ENCODE data around the gene CFAP46.

Gene CFAP46

GRCh38 chr10:132768346-132769248 lies 173.8 kb downstream of the CFAP46 start:
- DNase-seq (ENCODE audit: low spot score) = no peak

- no peak for DNase-seq (ENCODE audit: low spot score)
These were observed 176.1 kb downstream of the CFAP46 start for GRCh38 chr10:132766291-132766690.

GRCh38 chr10:132765435-132765834 lies 176.9 kb downstream of the CFAP46 start:
- DNase-seq (ENCODE audit: low spot score) = no peak

DNA sequence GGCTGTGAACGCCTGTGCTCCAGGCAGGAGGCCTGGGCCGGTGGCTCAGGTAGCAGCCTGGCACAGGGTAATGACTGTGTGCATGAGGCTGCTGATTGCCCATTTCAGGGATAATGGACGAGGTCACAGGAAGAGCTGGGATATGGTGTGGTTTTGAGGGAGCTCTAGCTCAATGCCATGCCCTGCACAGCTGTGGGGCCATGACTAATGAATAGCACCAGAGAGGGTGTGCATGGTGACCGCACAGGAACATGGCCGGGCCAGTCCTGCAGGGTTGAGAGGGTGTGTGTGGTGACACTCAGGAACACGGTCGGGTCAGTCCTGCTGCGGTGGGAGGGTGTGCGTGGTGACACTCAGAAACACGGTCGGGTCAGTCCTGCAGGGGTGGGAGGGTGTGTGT lies 178.3 kb downstream of the CFAP46 start:
- DNase-seq (ENCODE audit: low spot score) = no peak

DNA sequence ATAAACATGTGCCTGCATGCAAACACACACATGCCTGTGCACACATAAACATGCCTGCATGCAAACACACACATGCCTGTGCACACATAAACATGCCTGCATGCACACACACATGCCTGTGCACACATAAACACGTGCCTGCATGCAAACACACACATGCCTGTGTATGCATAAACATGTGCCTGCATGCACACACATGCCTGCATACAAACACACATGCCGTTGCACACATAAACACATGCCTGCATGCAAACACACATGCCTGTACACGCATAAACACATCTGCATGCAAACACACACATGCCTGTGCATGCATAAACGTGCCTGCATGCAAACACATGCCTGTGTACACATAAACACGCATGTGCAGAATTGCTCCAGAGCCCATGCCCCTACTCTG lies 178.8 kb downstream of the CFAP46 start:
- no peak for DNase-seq (ENCODE audit: low spot score)

- no peak for DNase-seq (ENCODE audit: low spot score)
These were observed 180.1 kb downstream of the CFAP46 start for GRCh38 chr10:132762267-132762666.

- no peak for DNase-seq (ENCODE audit: low spot score)
These were observed 180.8 kb downstream of the CFAP46 start for GRCh38 chr10:132761395-132762060.

DNA sequence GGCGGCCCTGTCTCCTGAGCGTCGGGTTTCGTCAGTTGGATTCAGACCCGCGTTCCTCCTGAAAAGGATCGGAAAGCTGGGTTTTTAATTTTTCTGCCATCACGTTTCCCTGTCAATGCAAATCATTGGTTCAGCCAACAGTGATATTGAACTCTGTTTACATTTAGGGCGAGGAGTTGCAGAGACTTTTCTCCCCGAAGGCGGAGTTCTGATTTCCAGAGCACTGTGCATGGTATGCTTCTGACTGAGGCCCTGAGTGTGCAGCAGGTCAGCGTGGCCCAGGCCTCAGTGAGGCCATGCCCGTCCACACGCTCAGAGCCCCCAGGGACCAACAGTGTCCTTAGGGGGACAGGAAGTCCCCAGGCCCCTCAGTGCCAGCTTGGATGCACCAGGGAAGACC lies 183.5 kb downstream of the CFAP46 start:
- DNase-seq (ENCODE audit: low spot score) = no peak

Data from hematopoietic multipotent progenitor cell treated with erythropoietin and hydrocortisone succinate and interleukin-3 and kit ligand, for 17 days (in vitro differentiated cells).